A673 (cell line): ENCODE measurements around the gene VTI1A.

Experiments used
- EZH2 ChIP-seq: fragments of 200-600 bp; sonication (generic); IDR thresholded peaks from 2 replicates; pipeline ENCODE4 v1.6.1; 2017; ENCODE audit warnings: borderline replicate concordance, low read depth, mild to moderate bottlenecking, mixed read lengths, antibody characterized with exemption, low read length; ENCODE audit not compliant: poor library complexity, severe bottlenecking
- TF ChIP-seq, protein P1 (sequence below): fragments of 300-800, 200-600 bp; sonication (generic); conservative IDR thresholded peaks from 2 replicates; pipeline ENCODE4 v1.5.1; 2017; ENCODE audit warnings: low read depth, mild to moderate bottlenecking, antibody characterized with exemption, low read length, moderate library complexity, mixed read lengths

DNA sequence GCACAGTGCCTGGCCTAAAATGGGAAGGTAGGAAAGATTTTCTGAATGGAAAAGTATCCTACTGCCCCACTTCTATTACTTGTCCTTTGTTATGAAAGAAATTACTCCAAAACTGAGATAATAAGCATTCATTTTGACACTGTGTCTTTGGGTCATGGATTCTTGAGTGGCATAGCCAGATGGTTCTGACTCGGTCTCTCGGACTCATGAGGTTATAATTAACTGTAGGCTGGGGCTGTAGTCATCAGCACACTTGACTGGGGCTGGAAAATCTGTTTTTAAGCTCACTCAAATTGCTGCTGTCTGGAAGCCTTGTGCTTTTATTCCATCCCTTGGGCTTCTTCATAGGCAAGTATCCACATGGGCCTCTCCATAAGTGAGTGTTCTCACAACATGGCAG is 160.5 kb downstream of the VTI1A start:
- TF ChIP-seq, protein P1, sequence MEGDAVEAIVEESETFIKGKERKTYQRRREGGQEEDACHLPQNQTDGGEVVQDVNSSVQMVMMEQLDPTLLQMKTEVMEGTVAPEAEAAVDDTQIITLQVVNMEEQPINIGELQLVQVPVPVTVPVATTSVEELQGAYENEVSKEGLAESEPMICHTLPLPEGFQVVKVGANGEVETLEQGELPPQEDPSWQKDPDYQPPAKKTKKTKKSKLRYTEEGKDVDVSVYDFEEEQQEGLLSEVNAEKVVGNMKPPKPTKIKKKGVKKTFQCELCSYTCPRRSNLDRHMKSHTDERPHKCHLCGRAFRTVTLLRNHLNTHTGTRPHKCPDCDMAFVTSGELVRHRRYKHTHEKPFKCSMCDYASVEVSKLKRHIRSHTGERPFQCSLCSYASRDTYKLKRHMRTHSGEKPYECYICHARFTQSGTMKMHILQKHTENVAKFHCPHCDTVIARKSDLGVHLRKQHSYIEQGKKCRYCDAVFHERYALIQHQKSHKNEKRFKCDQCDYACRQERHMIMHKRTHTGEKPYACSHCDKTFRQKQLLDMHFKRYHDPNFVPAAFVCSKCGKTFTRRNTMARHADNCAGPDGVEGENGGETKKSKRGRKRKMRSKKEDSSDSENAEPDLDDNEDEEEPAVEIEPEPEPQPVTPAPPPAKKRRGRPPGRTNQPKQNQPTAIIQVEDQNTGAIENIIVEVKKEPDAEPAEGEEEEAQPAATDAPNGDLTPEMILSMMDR, result no peak
- no peak for TF ChIP-seq EZH2
